ENCODE data around the gene TMOD1.

DNA sequence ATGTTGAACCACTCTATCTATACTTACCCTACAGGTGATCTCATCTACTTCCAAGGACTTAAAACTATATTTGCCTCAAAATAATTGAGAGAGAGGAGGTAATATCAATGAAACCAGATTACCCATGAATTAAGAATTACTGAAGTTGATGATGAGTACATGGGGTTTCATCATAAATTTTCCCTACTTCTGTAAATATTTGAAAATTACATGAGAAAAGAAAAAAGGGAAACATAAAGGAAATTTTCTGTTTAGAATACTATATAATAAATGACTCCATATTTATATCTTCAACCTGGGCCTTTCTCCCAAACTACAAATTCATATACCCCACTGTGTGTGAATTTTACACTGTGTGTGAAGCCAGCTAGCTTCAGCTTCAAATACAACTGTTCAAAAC, 129.1 kb downstream of the TMOD1 start:
- TF ChIP-seq POLR2A (IDR thresholded peaks at IDR 0.05): no peak
- TF ChIP-seq, protein P1, sequence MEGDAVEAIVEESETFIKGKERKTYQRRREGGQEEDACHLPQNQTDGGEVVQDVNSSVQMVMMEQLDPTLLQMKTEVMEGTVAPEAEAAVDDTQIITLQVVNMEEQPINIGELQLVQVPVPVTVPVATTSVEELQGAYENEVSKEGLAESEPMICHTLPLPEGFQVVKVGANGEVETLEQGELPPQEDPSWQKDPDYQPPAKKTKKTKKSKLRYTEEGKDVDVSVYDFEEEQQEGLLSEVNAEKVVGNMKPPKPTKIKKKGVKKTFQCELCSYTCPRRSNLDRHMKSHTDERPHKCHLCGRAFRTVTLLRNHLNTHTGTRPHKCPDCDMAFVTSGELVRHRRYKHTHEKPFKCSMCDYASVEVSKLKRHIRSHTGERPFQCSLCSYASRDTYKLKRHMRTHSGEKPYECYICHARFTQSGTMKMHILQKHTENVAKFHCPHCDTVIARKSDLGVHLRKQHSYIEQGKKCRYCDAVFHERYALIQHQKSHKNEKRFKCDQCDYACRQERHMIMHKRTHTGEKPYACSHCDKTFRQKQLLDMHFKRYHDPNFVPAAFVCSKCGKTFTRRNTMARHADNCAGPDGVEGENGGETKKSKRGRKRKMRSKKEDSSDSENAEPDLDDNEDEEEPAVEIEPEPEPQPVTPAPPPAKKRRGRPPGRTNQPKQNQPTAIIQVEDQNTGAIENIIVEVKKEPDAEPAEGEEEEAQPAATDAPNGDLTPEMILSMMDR (IDR thresholded peaks at IDR 0.05): no peak

All from breast epithelium (tissue), 3 donors.